GM19467 (cell line): ENCODE results near the gene LHCGR.
A peak's percentile ranks its signal among the peaks of the same experiment; 100 is the strongest.
"Not testable (repeated sequence)": the region's sequence is repeated elsewhere in the genome, so short reads cannot be mapped to it uniquely, and the experiment has no call there.

Experiments
- ATAC-seq: cut with Tn5 transposase; IDR thresholded peaks from one replicate; pipeline ENCODE4 v1.9.1; 2021; ENCODE audit warnings: mild to moderate bottlenecking, moderate library complexity; ENCODE audit not compliant: unreplicated experiment

The LHCGR gene

GRCh38 chr2:48749291-48750127 lies 6.0 kb downstream of the LHCGR start:
- peak; percentile 39 for ATAC-seq

GRCh38 chr2:48747319-48747718 lies 8.2 kb downstream of the LHCGR start:
- ATAC-seq, result no peak

DNA sequence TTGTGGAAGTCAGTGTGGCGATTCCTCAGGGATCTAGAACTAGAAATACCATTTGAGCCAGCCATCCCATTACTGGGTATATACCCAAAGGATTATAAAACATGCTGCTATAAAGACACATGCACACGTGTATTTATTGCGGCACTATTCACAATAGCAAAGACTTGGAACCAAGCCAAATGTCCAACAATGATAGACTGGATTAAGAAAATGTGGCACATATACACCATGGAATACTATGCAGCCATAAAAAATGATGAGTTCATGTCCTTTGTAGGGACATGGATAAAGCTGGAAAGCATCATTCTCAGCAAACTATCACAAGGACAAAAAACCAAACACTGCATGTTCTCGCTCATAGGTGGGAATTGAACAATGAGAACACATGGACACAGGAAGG lies 16.3 kb downstream of the LHCGR start:
- not testable (repeated sequence) for ATAC-seq

DNA sequence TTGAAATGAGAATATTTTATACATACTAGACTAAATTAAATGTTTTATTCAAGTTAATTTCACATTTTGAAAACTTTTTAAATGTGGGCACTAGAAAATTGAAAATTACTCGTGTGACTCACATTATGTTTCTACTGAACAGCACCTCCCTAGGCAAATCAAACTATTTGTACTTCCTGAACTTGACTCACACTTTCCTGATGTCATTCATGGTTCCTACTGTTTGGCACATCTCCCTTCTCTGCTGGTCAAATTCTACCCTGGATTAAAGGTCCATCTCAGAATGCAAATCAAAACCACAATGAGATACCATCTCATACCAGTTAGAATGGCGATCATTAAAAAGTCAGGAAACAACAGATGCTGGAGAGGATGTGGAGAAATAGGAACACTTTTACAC lies 16.7 kb downstream of the LHCGR start:
- no peak for ATAC-seq

- no peak for ATAC-seq
Measured at GRCh38 chr2:48736251-48736650, 19.3 kb downstream of the LHCGR start.

DNA sequence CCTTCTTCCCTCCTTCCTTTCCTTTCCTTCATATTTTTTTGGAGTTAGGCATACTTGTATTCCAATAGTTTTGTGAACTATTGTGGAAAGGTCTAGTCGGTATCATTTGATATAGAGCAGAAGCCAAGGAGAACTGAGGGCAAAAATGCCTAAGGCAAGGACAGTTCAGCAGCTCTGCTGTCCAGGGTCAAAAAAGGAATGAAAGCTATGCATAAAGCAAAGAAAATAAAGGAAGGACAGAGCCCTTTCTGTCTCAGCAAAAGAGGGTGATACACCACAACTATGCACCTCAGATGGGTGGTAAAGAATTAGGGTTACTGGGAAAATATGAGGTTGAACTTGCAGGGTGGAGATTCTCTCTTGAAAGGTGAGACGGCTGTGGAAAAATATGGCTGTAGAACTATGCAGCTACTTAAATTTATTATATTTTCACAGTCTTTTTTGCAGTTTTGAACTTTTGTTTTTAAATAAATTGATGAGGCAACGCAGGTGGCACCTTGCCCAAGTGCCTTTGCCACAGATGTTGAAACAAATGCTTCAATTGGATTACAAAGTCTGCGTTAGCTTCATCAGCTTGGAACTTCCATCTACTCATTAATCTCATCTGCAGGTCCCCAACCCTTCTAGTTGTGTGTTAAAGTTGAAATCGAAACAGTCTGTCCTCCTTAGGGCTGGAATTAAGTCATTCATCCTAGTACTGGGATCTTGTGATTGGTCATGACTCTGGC lies 20.8 kb downstream of the LHCGR start:
- no peak for ATAC-seq

DNA sequence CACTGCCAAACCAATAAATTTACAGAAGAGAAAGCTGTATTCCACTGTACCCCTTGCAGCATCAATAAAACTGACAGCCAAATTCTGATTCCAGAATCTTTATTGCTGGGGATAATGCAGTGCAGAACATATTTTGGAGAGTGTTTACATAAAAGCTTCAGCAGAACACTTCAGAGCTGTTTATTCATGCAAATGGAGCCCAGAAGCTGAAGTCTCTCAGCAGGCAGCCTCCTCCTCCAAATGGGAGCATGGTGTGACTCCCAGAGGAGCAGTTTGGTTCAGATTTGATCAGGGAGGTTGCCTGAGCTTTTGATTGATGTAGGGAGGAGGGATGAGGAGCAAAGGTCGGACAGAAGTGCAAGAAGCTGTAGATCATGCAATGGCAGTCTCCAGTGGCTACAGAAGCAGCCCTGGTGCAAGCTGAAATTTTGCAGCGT lies 22.4 kb downstream of the LHCGR start:
- ATAC-seq, result no peak

- ATAC-seq, result no peak
Measured at GRCh38 chr2:48728840-48729239, 26.7 kb downstream of the LHCGR start.

DNA sequence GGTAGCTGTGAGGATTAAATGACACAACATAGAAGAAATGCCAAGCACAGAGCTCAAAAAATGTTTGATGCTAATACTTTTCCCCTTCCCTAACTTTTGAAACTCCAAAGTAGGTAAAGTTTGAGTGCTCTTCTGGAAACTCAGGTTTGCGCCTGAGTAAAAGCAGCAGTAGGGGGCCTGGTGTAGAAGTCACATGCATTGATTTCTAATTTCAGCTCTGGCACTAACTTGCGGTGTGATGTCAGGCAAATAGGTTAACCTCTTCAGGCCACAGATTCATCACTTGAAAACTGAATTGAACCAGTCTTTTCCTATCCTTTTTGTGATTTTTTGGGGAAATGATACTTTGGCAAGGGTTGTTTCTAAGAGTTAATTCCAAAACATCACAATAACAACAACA lies 27.2 kb downstream of the LHCGR start:
- no peak for ATAC-seq

- ATAC-seq, result no peak
Measured at GRCh38 chr2:48727560-48727959, 28.0 kb downstream of the LHCGR start.

- no peak for ATAC-seq
Measured at GRCh38 chr2:48725696-48726494, 29.6 kb downstream of the LHCGR start.

DNA sequence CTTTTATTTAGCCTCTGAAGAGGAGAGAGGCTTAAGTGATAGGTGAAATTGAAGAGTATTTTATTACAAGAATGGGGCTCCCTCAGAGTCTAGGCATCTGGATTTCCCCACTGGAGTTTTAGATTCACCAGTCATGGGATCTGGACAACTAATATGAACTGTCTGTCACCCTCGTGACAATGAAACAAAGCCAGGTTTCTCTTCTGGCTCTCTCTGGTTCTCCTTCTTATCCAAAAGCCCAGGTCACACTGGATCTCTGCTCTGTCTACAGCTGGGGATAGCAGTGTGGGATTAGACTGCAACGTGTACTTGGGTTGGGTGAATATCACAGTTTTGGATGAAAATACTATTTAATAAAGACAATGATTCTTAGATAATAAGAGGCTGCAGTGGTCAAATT lies 31.2 kb downstream of the LHCGR start:
- no peak for ATAC-seq

- ATAC-seq, result no peak
Measured at GRCh38 chr2:48723129-48723528, 32.4 kb downstream of the LHCGR start.

DNA sequence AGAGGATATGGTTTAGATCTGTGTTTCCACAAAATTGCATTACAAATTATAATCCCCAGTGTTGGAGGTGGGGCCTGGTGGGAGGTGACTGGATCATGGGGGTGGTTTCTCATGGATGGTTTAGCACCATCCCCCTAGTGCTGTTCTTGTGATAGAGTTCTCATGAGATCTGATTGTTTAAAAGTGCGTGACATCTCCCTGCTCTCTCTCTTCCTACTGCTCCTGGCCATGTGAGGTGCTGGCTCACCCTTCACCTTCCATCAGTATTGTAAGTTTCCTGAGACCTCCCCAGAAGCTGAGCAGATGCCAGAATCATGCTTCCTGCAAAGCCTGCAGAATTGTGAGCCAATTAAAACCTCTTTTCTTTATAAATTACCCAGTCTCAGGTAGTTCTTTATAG lies 33.1 kb downstream of the LHCGR start:
- ATAC-seq, result no peak

DNA sequence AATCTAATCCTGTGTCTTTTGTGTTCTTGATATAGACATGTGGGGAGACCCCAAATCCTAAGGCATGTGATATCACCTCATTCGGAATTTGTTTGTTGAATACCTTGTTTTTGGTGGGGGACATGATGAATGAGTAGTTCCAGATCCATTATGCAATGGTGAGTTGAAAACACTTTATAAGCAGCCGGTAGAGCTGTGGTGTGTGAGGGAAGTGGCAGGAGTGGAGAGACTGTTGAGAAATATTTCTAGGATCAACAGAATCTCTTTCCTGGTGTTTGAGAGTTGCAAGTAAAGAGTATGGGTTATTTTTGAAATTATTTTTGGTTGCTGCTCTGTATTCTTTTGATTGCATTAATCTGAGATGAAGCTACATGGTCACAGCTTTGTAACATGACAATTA lies 34.4 kb downstream of the LHCGR start:
- ATAC-seq, result no peak

DNA sequence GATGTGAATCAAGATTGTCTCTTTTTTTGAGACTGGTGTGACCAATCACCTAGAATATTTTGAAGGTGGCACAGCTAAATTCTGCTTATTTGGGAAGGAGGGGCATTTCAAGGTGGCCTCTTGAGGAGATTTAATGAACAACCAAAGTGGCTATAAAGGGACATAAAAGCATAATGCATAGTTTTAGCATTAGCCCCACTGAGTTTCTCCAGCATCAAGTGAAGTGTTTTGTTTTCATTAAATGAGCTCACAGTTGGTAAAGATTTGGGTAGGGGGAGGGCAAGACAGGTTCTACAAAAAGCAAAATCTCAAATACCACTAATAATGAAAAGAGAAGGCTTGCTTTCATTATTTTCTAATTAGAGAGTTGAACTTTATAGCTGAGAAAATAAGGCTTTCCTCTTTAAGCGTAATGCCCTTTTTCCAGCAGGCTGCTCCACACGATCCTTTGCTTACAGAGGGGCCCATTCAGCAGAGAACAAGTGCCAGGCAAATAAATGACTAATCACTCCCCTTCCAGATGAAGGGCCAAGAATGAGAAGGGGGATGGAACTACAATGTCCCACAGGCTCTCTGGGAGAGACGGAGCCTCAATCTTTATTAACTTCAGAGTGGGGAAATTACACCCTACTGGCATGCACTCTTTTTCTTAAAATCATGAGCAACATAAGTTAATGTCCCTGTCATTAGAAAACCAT lies 35.9 kb downstream of the LHCGR start:
- no peak for ATAC-seq

DNA sequence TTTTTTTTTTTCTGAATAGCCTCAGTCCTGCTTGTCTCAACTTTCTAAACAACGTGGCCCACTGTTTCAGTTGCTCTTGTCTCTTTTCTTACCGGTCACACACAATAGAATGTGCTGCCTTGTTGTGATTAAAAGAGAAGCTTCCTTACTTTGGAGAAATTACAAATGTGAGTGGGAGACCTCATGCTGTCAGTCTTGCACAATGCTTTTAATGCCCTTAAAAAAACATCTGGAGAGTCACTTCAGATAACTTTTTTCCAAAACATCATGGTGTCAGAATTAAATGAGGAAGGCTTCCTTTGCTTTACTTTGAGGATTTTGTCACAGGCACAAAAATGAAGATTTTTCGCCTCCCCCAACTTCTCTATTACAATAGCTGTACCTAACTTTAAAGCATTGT lies 37.7 kb downstream of the LHCGR start:
- ATAC-seq, result no peak

DNA sequence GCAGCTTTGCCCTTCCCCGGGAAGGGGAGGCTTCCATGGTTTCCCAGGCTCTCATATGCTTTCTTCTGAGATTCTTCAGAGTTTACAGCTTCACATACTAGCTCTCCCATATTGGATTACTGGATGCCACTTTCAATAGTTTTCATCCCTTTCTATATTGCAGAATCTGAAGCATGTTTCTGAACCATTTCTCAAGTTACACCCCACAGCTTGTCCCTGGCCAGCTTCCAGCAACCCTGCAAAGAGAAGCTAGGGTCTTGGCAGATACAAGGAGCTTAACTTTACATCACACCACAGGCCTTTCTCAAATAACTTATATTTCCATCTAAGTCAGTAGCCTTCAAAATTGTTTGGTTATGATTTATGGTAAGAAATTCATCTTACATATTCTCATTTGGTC lies 39.6 kb downstream of the LHCGR start:
- no peak for ATAC-seq

- ATAC-seq, result no peak
Measured at GRCh38 chr2:48715042-48715899, 40.3 kb downstream of the LHCGR start.

GRCh38 chr2:48714245-48714644 lies 41.3 kb downstream of the LHCGR start:
- no peak for ATAC-seq
